HG03280 (cell line): ENCODE data around the gene LYPLAL1.

Experiments used
- ATAC-seq: cut with Tn5 transposase; IDR thresholded peaks from one replicate; pipeline ENCODE4 v1.9.1; 2021; ENCODE audit warnings: mild to moderate bottlenecking, moderate library complexity; ENCODE audit not compliant: unreplicated experiment

Gene LYPLAL1

DNA sequence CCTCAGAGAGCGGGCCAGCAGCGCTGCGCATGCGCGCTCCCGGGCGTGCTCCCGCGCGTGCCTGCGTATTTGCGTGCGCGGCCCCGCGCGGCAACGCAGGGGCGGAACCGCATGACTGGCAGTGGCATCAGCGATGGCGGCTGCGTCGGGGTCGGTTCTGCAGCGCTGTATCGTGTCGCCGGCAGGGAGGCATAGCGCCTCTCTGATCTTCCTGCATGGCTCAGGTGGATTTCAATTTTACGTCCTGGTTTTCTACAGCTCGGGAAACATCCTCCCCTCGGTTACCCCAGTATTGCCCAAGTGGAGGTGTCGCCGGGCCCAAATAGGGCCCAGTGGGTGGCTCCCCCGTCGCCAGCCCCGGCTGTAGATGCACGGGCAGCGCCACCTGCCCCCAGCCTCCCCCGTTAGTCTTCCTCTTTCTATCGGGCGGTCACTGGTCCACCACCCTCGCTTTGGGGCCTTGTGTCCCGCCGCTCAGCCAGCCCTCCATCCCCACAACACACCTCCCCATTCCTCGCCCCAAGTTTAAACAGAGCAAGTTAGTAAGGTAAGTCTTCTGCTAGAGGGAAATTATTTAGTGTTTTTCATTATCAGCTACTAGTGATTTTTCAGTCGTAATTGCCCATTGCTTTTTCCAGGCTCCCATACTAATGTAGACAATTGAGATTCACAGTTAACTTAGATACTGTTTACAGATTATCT, at the start of gene LYPLAL1:
Gene LYPLAL1, plus strand, starts transcription at position 121 of the 702 bp plus-strand sequence. Its CDS starts 13 bp downstream, at position 134.
- peak; percentile 72 for ATAC-seq

- ATAC-seq: no peak
These were observed 49.5 kb upstream of the LYPLAL1 start for GRCh38 chr1:219124163-219124562.

DNA sequence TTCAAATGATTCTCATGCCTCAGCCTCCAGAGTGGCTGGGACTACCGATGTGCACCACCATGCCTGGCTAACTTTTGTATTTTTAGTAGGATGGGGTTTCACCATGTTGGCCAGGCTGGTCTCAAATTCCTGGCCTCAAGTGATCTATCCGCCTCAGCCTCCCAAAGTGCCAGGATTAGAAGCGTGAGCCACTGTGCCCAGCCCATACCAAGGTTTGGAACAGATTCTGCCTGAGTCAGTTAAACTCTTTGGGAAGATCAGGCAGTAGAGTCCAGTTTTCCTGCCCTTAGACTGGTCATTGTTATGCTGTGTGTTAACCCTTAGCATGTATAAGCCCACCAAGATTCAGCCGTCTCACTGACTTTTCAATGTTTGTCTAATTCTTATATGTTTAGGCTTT, 48.3 kb upstream of the LYPLAL1 start:
- no peak for ATAC-seq

- ATAC-seq: no peak
These were observed 47.3 kb upstream of the LYPLAL1 start for GRCh38 chr1:219126377-219126776.

GRCh38 chr1:219128957-219129356, 44.7 kb upstream of the LYPLAL1 start:
- ATAC-seq: no peak

- ATAC-seq: no peak
These were observed 43.2 kb upstream of the LYPLAL1 start for GRCh38 chr1:219130366-219130935.

DNA sequence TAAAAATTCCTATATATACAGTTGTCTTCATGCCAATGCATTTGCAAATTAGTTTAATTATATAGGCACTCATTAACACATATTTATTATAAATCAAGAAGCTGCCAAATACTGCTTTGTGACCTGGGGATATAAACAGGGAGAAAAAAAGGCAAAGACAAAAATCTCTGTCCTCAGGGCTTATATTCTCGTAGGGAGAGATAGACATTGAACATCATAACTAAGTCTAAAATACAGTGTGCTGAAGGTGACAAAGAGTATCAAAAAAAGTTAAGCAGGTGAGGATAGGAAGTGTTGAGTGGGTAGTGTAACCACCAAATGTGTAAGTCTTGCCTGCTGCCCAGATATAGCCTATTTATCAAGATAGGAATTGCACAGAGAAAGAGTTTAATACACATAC, 40.7 kb upstream of the LYPLAL1 start:
- no peak for ATAC-seq

- no peak for ATAC-seq
These were observed 34.9 kb upstream of the LYPLAL1 start for GRCh38 chr1:219138747-219139146.

DNA sequence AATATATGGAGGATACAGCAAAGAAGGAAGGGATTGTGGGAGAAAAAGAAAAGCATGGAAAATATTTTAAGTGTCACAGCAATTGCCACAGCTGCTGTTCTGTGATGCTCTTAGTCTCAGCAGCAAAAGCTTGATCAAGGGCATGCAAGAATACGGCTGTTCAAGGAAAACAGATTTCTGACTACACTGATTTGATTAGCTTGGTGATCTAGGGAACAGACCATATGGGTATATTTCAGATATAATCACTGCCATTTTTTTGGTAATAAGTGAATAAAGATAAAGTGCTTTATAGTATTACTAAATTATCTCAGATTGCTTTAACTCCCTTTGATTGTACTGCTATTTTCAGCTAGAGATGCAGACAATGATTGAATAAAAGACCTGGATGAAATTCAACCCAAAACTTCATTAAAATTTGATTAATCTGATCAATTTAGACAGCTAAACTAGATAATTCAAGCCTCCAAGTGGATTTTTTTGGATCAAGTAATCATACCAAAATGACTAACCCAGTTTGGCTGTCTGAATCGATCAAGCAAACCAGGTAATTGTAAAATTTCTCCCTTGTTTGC, 33.3 kb upstream of the LYPLAL1 start:
- no peak for ATAC-seq

DNA sequence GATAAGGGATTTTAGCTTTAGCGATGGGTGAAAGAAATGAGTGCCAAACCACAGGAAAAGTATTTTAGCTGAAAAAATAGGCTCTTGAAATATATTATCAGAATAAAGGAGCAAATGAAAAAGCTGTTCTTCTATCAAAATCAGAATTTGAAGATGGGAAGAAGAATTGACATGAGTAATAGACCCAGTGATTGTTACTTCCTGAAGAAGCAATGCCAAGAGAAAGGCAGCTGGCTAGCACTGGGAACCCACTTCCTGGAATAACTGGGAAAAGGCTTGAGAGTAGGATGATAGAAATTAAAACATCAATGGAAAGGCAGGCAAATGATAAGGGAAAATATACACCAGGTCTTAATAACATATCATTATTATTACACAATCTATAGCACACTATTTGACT, 29.9 kb upstream of the LYPLAL1 start:
- no peak for ATAC-seq

DNA sequence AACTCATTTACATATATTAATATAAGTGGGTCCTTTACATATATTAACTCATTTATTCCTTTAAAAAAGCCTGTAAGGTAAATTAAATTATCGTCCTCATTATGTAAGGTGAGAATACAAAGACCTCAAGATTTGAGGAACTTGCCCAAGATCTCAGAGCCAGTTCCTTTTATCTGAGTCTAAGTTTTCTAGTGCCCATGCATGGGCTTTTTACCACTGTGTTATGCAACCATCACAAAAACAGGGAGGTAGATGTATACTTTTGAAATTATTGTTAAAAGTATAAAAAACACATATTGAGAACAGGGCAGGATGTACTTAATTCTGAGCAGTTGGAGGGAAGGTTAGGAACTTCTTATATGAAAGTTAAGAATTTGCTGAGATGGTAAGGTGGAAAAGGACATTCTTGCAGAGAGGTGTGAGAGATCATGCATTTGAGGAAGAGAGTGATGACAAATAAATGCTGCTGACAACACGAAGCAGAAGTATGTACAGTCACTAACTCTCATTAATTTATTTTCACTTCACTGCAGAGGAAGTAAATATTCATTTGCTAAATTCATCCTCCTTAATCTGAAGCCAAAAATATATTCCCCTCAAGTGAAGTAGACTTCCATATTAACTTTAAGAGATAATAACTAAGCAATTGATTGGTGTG, 28.9 kb upstream of the LYPLAL1 start:
- no peak for ATAC-seq

- ATAC-seq: no peak
These were observed 26.1 kb upstream of the LYPLAL1 start for GRCh38 chr1:219147571-219148019.

DNA sequence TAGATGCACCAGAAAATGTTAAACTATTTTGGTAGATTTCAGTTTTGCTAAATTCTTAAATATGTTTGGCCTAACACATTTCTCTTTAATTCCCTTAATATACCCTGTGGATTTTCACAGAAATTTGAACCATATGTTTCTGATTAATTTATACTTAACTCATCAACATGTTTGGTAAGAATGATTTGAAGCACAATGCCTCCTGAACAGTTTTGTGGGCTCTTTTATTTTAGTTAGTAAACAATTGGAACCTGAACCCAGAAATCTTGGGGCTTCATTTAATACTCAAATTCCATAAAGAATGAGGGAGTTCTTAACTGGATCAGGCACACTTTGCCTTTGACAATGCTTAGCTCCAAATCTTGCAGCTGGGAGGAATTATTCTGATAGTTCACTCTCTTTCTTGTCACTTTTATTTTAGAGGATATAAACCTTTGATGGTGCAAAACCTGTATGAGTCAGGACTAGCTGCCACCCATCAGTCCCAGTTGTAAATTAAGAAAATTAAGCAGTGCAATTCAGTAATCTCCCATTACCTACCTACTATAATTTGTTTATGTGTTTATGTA, 24.6 kb upstream of the LYPLAL1 start:
- ATAC-seq: no peak

DNA sequence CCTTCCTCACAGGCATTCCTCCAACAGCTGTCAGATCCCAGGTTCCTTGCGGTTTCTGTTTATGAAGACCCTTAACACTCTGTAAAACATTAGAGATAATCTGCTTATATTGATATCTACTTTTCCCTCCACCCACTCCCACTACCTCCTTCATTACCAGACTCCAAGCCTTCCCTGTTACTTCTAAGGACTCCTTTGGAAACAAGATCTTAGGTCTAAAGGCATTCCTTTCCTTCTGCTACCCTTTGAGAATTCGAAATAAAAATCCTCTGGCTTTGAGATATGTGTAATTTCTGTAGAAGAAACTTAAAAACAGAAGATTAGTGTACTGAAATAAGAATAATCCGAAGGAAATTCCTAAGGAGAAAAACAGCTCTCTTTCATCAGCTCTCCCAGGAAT, 23.7 kb upstream of the LYPLAL1 start:
- ATAC-seq: no peak

DNA sequence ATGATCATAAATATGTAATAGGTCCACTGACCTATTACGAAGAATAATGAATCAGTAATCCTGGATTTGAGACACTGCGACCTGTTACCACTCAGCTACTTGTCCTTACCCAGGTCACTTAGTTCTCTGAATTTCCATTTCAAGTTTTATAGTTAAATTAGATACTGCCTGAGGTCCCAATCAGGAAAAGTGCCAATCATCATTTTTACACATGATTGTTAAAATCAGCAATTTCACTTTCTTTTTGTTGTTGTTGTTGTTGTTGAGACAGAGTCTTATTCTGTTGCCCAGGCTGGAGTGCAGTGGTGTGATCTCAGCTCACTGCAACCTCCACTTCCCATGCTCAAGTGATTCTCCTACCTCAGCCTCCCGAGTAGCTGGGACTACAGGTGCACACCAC, 22.8 kb upstream of the LYPLAL1 start:
- no peak for ATAC-seq

- ATAC-seq: no peak
These were observed 22.2 kb upstream of the LYPLAL1 start for GRCh38 chr1:219151467-219151866.

DNA sequence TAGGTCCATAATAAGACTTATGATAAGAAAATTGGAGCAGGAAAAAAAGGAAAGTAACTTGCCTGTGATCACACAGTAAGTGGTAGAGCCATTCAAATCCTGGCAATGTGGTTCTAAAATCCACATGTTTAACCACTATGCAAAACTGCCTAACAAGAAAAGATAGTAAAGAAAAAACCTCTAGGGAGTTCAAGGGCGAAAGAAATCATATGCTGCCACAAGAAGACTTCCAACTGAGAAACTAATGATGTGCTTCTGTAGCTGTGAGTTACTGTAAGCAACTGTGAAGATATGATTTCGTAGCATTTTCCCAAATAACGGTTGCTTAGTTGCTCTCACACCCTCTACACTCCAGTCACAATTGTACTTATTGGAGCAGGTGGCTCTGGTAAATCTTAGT, 20.9 kb upstream of the LYPLAL1 start:
- no peak for ATAC-seq

- ATAC-seq: no peak
These were observed 20.0 kb upstream of the LYPLAL1 start for GRCh38 chr1:219153723-219154122.

- ATAC-seq: no peak
These were observed 18.5 kb upstream of the LYPLAL1 start for GRCh38 chr1:219155135-219155534.

- ATAC-seq: peak; percentile 56
These were observed 13.6 kb upstream of the LYPLAL1 start for GRCh38 chr1:219159946-219160645.

DNA sequence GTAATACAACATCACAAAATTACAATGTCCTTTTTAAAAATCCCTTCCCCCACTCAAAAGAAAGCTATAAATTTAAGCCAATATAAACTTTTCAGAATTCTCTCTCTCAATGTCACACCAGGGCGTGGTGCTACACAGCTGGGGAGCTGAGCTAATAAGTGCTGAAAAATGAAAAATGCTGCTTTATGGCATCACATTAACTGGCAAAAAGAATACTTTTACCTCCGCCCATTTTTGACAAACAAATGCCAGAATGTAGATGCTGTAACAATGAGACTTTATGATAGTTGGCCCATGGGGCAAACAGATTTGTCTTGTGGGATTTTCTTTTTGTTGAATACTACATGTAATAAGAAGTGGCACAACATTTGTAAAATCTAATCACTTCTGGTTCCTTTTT, 12.7 kb upstream of the LYPLAL1 start:
- no peak for ATAC-seq
